Measurements from ENCODE around the gene LASP1. TPM values are rescaled to one million over a fixed set of nuclear protein-coding genes. Genes with fewer than 3 reads are reported as not detected.

LASP1 gene
- total and polyA plus RNA-seq, 8 donors: 33.7 to 183 (median 101) TPM

- DNase-seq: no peak
- no peaks in the 10 kb centered on the region for H3K9me3 ChIP-seq
- H3K27ac ChIP-seq: no peak overlapping the region
- H3K4me1 ChIP-seq: peaks cover 6 to 17% (median 12%) of the 10 kb centered on the region in 4 donors
- intact Hi-C loops (cut with DNase I; ENCODE audit: low total_unique reads): no loop called here
- 72 to 83% (median 78%) methylated on average over 5 of the region's 5 CpGs for WGBS, 5 donors
- no peak for TF ChIP-seq POLR2A (IDR thresholded peaks at IDR 0.05)
- TF ChIP-seq CTCF (IDR thresholded peaks at IDR 0.05): no peak
- TF ChIP-seq EP300 (IDR thresholded peaks at IDR 0.05): no peak
- no peak for TF ChIP-seq POLR2AphosphoS5 (IDR thresholded peaks at IDR 0.05)
- no peaks in the 10 kb centered on the region for H3K27me3 ChIP-seq
- peaks cover under 1 to 5% (median 3%) of the 10 kb centered on the region in 4 donors for H3K36me3 ChIP-seq
- no peak overlapping the region for H3K4me3 ChIP-seq
Observed at GRCh38 chr17:38857271-38857670, 12.6 kb upstream of the LASP1 start.

GRCh38 chr17:38861399-38861843 lies 8.4 kb upstream of the LASP1 start:
- Histone ChIP-seq H3K27ac (no peak overlapping the region), H3K9me3 (no peaks in the 10 kb centered on the region), H3K27me3 (no peaks in the 10 kb centered on the region), H3K36me3 (no peaks in the 10 kb centered on the region), H3K4me3 (no peak overlapping the region), H3K4me1 (no peaks in the 10 kb centered on the region)
- WGBS, 5 donors: 21 to 40% (median 34%) methylated on average over 8 of the region's 8 CpGs
- intact Hi-C loops (cut with DNase I; ENCODE audit: low total_unique reads): no loop called here
- DNase-seq: no peak
- TF ChIP-seq EP300 (IDR thresholded peaks at IDR 0.05) (no peak), POLR2A (IDR thresholded peaks at IDR 0.05) (no peak), POLR2AphosphoS5 (IDR thresholded peaks at IDR 0.05) (no peak), CTCF (IDR thresholded peaks at IDR 0.05) (no peak)

GRCh38 chr17:38864636-38865398 lies 5.0 kb upstream of the LASP1 start:
- 59 to 69% (median 65%) methylated on average over 11 of the region's 11 CpGs for WGBS, 5 donors
- TF ChIP-seq POLR2AphosphoS5 (IDR thresholded peaks at IDR 0.05) (no peak), EP300 (IDR thresholded peaks at IDR 0.05) (no peak), CTCF (IDR thresholded peaks at IDR 0.05) (no peak), POLR2A (IDR thresholded peaks at IDR 0.05) (no peak)
- H3K27me3 ChIP-seq: no peaks in the 10 kb centered on the region
- no peak for DNase-seq
- H3K4me1 ChIP-seq: peaks cover 13 to 19% (median 17%) of the 10 kb centered on the region in 4 donors
- H3K27ac ChIP-seq: no peak overlapping the region
- intact Hi-C loops (cut with DNase I; ENCODE audit: low total_unique reads): no loop called here
- H3K36me3 ChIP-seq: no peaks in the 10 kb centered on the region
- H3K9me3 ChIP-seq: no peaks in the 10 kb centered on the region
- no peak overlapping the region for H3K4me3 ChIP-seq

GRCh38 chr17:38867179-38867967 lies 2.5 kb upstream of the LASP1 start:
- TF ChIP-seq CTCF (IDR thresholded peaks at IDR 0.05) (peak in 3 of 7 experiments; percentile 10 to 19 (median 13)), POLR2A (IDR thresholded peaks at IDR 0.05) (no peak), POLR2AphosphoS5 (IDR thresholded peaks at IDR 0.05) (peak in 1 of 3 donors; percentile 18)
- Histone ChIP-seq H3K9me3 (no peaks in the 10 kb centered on the region), H3K27ac (peak overlapping the region; percentile 47 to 98 (median 97)), H3K36me3 (no peaks in the 10 kb centered on the region), H3K4me1 (peaks cover 28 to 31% (median 31%) of the 10 kb centered on the region in 4 donors), H3K27me3 (no peaks in the 10 kb centered on the region), H3K4me3 (peak overlapping the region; percentile 91 to 100 (median 94))
- intact Hi-C loops (cut with DNase I; ENCODE audit: low total_unique reads): no loop called here
- WGBS, 5 donors: 28 to 44% (median 32%) methylated on average over 30 to 31 of the region's 31 CpGs
- peak; percentile 46 to 80 for DNase-seq
